Activated CD8-positive, alpha-beta memory T cell treated with anti-CD3 and anti-CD28 coated beads, Interleukin-2, amount 10 ng/mL, durations not matched to agents 7 days and 5 days (primary cell): Measurements from ENCODE around the gene NCAN. TPM values are rescaled to one million over a fixed set of nuclear protein-coding genes. Genes with fewer than 3 reads are reported as not detected.

Experiments used
- ATAC-seq: fragments of 150-1000 bp; cut with Tn5 transposase; one replicate; pipeline ENCODE4 v1.10.0; 2021; ENCODE audit warnings: moderate library complexity
- CTCF ChIA-PET: fragments of 350-600 bp; sonication (Branson Sonifier 250); formaldehyde crosslinking; loops from one replicate; lab custom pipeline; 2021; ENCODE audit warnings: antibody characterized with exemption; lab: Charles Lee
- DNase-seq: peaks from one replicate; pipeline ENCODE4 v3.0.0-alpha.2; 2020
- H3K27ac Mint-ChIP-seq: one replicate; pipeline ENCODE4 v1.8.0; 2021; ENCODE audit warnings: mild to moderate bottlenecking, mixed read lengths
- H3K27me3 Mint-ChIP-seq: one replicate; pipeline ENCODE4 v1.8.0; 2021; ENCODE audit warnings: mixed read lengths
- H3K36me3 Mint-ChIP-seq: one replicate; pipeline ENCODE4 v1.8.0; 2021; ENCODE audit warnings: mild to moderate bottlenecking, mixed read lengths
- H3K4me1 Mint-ChIP-seq: one replicate; pipeline ENCODE4 v1.8.0; 2021; ENCODE audit warnings: mixed read lengths
- H3K4me3 Mint-ChIP-seq: one replicate; pipeline ENCODE4 v1.8.0; 2021; ENCODE audit warnings: mild to moderate bottlenecking, moderate library complexity, mixed read lengths
- H3K9me3 Mint-ChIP-seq: one replicate; pipeline ENCODE4 v1.8.0; 2022; ENCODE audit warnings: low read depth, mixed read lengths
- total RNA-seq, 2 experiments: library from RNA; stranded (reverse); gene quantifications; one replicate each; pipeline ENCODE4 v1.2.3, GENCODE V29; 2021

Gene NCAN
- total RNA-seq, 2 experiments from 2014 or later, result 0.05 TPM; not detected in 1

GRCh38 chr19:19274716-19275565, 63.2 kb downstream of the NCAN start:
- no peak overlapping the region for H3K27ac Mint-ChIP-seq
- CTCF ChIA-PET, result no interaction called here

GRCh38 chr19:19276386-19276785, 64.6 kb downstream of the NCAN start:
- no peaks in the 10 kb centered on the region for H3K4me1 Mint-ChIP-seq
- ATAC-seq (no peak), DNase-seq (no peak)
- H3K27ac Mint-ChIP-seq, result no peak overlapping the region
- peaks cover 21% of the 10 kb centered on the region for H3K27me3 Mint-ChIP-seq
- H3K9me3 Mint-ChIP-seq, result no peaks in the 10 kb centered on the region
- peaks cover 4% of the 10 kb centered on the region for H3K36me3 Mint-ChIP-seq
- CTCF ChIA-PET, result no interaction called here
- no peak overlapping the region for H3K4me3 Mint-ChIP-seq

More at GRCh38 chr19:19274716-19275565, 63.2 kb downstream of the NCAN start:
- Mint-ChIP-seq H3K9me3 (no peaks in the 10 kb centered on the region), H3K36me3 (peaks cover 4% of the 10 kb centered on the region), H3K27me3 (peaks cover 27% of the 10 kb centered on the region), H3K4me3 (no peak overlapping the region), H3K4me1 (no peaks in the 10 kb centered on the region)
- DNase-seq, result no peak
- no peak for ATAC-seq

GRCh38 chr19:19276851-19277250, 65.1 kb downstream of the NCAN start:
- CTCF ChIA-PET, result no interaction called here
- Mint-ChIP-seq H3K27me3 (peaks cover 18% of the 10 kb centered on the region), H3K4me3 (no peak overlapping the region), H3K9me3 (no peaks in the 10 kb centered on the region), H3K27ac (no peak overlapping the region), H3K36me3 (peaks cover 4% of the 10 kb centered on the region), H3K4me1 (no peaks in the 10 kb centered on the region)
- ATAC-seq (no peak), DNase-seq (no peak)

GRCh38 chr19:19278315-19278714, 66.6 kb downstream of the NCAN start:
- Mint-ChIP-seq H3K27me3 (peaks cover 10% of the 10 kb centered on the region), H3K9me3 (no peaks in the 10 kb centered on the region), H3K4me3 (no peak overlapping the region), H3K4me1 (no peaks in the 10 kb centered on the region), H3K36me3 (peaks cover 4% of the 10 kb centered on the region), H3K27ac (no peak overlapping the region)
- ATAC-seq (no peak), DNase-seq (no peak)
- CTCF ChIA-PET, result no interaction called here

- ATAC-seq (no peak), DNase-seq (no peak)
- no peaks in the 10 kb centered on the region for H3K9me3 Mint-ChIP-seq
- no peaks in the 10 kb centered on the region for H3K4me1 Mint-ChIP-seq
- peaks cover 8% of the 10 kb centered on the region for H3K36me3 Mint-ChIP-seq
- H3K27ac Mint-ChIP-seq, result no peak overlapping the region
- peaks cover 1% of the 10 kb centered on the region for H3K27me3 Mint-ChIP-seq
- no peak overlapping the region for H3K4me3 Mint-ChIP-seq
- CTCF ChIA-PET, result no interaction called here
These were observed 67.4 kb downstream of the NCAN start for GRCh38 chr19:19279062-19279612.

GRCh38 chr19:19279853-19280252, 68.1 kb downstream of the NCAN start:
- CTCF ChIA-PET, result no interaction called here
- no peaks in the 10 kb centered on the region for H3K27me3 Mint-ChIP-seq
- H3K4me1 Mint-ChIP-seq, result no peaks in the 10 kb centered on the region
- no peak overlapping the region for H3K4me3 Mint-ChIP-seq
- no peak for ATAC-seq
- no peaks in the 10 kb centered on the region for H3K9me3 Mint-ChIP-seq
- no peak overlapping the region for H3K27ac Mint-ChIP-seq
- peaks cover 14% of the 10 kb centered on the region for H3K36me3 Mint-ChIP-seq
- DNase-seq, result no peak

GRCh38 chr19:19280561-19280960, 68.8 kb downstream of the NCAN start:
- CTCF ChIA-PET, result no interaction called here
- Mint-ChIP-seq H3K4me3 (no peak overlapping the region), H3K9me3 (no peaks in the 10 kb centered on the region), H3K27me3 (no peaks in the 10 kb centered on the region), H3K27ac (no peak overlapping the region), H3K4me1 (no peaks in the 10 kb centered on the region), H3K36me3 (peaks cover 16% of the 10 kb centered on the region)
- DNase-seq (no peak), ATAC-seq (no peak)

GRCh38 chr19:19285686-19286085, 73.9 kb downstream of the NCAN start:
- no peak for ATAC-seq
- CTCF ChIA-PET, result no interaction called here
- no peaks in the 10 kb centered on the region for H3K27me3 Mint-ChIP-seq
- DNase-seq, result no peak
- H3K4me1 Mint-ChIP-seq, result no peaks in the 10 kb centered on the region
- no peaks in the 10 kb centered on the region for H3K9me3 Mint-ChIP-seq
- H3K27ac Mint-ChIP-seq, result no peak overlapping the region
- peaks cover 30% of the 10 kb centered on the region for H3K36me3 Mint-ChIP-seq
- no peak overlapping the region for H3K4me3 Mint-ChIP-seq

GRCh38 chr19:19292607-19293006, 80.8 kb downstream of the NCAN start:
- Mint-ChIP-seq H3K9me3 (no peaks in the 10 kb centered on the region), H3K4me3 (no peak overlapping the region), H3K36me3 (peaks cover 46% of the 10 kb centered on the region), H3K27ac (no peak overlapping the region), H3K4me1 (no peaks in the 10 kb centered on the region), H3K27me3 (no peaks in the 10 kb centered on the region)
- ATAC-seq (no peak), DNase-seq (no peak)
- CTCF ChIA-PET, result no interaction called here

GRCh38 chr19:19294914-19295313, 83.2 kb downstream of the NCAN start:
- no peaks in the 10 kb centered on the region for H3K4me1 Mint-ChIP-seq
- H3K27ac Mint-ChIP-seq, result no peak overlapping the region
- CTCF ChIA-PET, result no interaction called here
- no peak overlapping the region for H3K4me3 Mint-ChIP-seq
- ATAC-seq (no peak), DNase-seq (no peak)
- no peaks in the 10 kb centered on the region for H3K27me3 Mint-ChIP-seq
- H3K9me3 Mint-ChIP-seq, result no peaks in the 10 kb centered on the region
- H3K36me3 Mint-ChIP-seq, result peaks cover 41% of the 10 kb centered on the region

GRCh38 chr19:19296953-19297689, 85.4 kb downstream of the NCAN start:
- CTCF ChIA-PET, result no interaction called here
- DNase-seq (no peak), ATAC-seq (no peak)
- no peaks in the 10 kb centered on the region for H3K4me1 Mint-ChIP-seq
- no peak overlapping the region for H3K27ac Mint-ChIP-seq
- no peak overlapping the region for H3K4me3 Mint-ChIP-seq
- H3K36me3 Mint-ChIP-seq, result peaks cover 36% of the 10 kb centered on the region
- no peaks in the 10 kb centered on the region for H3K27me3 Mint-ChIP-seq
- H3K9me3 Mint-ChIP-seq, result no peaks in the 10 kb centered on the region

GRCh38 chr19:19297759-19298158, 86.0 kb downstream of the NCAN start:
- peak overlapping the region; percentile 6 for H3K27ac Mint-ChIP-seq
- H3K9me3 Mint-ChIP-seq, result no peaks in the 10 kb centered on the region
- peaks cover 30% of the 10 kb centered on the region for H3K36me3 Mint-ChIP-seq
- no peaks in the 10 kb centered on the region for H3K4me1 Mint-ChIP-seq
- no peak for ATAC-seq
- CTCF ChIA-PET, result no interaction called here
- no peaks in the 10 kb centered on the region for H3K27me3 Mint-ChIP-seq
- no peak for DNase-seq
- no peak overlapping the region for H3K4me3 Mint-ChIP-seq

- peaks cover 14% of the 10 kb centered on the region for H3K36me3 Mint-ChIP-seq
- no peaks in the 10 kb centered on the region for H3K27me3 Mint-ChIP-seq
- ATAC-seq (no peak), DNase-seq (no peak)
- no peak overlapping the region for H3K4me3 Mint-ChIP-seq
- H3K27ac Mint-ChIP-seq, result no peak overlapping the region
- H3K4me1 Mint-ChIP-seq, result no peaks in the 10 kb centered on the region
- no peaks in the 10 kb centered on the region for H3K9me3 Mint-ChIP-seq
- CTCF ChIA-PET, result interaction anchor here (1.5 kb wide), 1 partner anchor 189 kb away, joined by 4 read pairs; no protein-coding TSS in a partner anchor
These were observed 88.9 kb downstream of the NCAN start for GRCh38 chr19:19300613-19301012.
